ENCODE results near the gene CRYM.

The CRYM gene

GRCh38 chr16:21242756-21243155 lies 35.3 kb downstream of the CRYM start:
- DNase-seq = no peak

DNA sequence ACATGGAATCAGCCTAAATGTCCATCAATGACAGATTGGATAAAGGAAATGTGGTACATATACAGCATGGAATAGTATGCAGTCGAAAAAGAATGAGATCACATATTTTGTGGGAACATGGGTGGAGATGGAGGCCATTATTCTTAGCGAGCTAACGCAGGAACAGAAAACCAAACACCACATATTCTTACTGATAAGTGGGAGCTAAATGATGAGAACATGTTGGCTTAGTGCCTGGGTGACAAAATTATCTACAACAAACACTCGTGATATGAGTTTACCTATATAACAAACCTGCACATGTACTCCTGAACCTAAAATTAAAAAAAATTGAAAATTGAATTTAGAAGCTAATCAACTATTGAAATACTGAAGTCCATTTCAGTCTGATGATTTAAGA lies 38.4 kb downstream of the CRYM start:
- no peak for DNase-seq

- no peak for DNase-seq
Measured at GRCh38 chr16:21236831-21237230, 41.3 kb downstream of the CRYM start.

- DNase-seq = no peak
Measured at GRCh38 chr16:21235199-21235585, 42.9 kb downstream of the CRYM start.

DNA sequence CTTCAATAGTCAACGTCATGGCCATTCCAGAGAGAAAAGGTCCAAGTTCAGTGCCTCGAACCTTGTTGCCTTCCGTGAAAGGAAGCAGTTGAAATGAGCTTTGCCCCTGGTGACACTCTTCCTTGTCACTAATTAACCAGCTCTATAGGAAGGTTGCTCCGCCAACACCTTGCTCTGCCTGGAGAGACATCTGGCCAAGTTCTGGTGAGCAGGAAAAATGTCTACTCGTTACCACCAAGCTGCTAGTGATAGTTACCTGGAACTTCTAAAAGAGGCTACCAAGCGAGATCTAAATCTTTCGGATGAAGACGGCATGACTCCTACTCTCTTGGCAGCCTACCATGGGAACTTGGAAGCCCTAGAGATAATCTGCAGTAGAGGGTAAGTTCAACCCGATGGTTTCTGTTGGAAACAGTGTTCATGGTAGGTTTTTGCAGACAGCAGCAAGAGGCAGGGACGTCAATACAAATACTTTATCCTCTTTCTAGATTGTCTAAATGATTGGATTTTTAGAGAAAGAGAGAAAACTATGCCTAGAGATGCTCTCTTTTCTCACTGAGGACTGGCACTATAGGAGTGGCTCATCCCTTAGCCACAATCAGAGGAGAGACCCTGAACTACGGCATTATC lies 44.5 kb downstream of the CRYM start, which contains the start of gene ANKS4B:
Gene ANKS4B (plus strand): TSS at position 179 of the 630 bp plus-strand sequence. CDS start 39 bp downstream, at position 218.
- DNase-seq = no peak

- DNase-seq = no peak
Measured at GRCh38 chr16:21233045-21233520, 45.0 kb downstream of the CRYM start.

GRCh38 chr16:21228361-21228872 lies 49.7 kb downstream of the CRYM start:
- no peak for DNase-seq

DNA sequence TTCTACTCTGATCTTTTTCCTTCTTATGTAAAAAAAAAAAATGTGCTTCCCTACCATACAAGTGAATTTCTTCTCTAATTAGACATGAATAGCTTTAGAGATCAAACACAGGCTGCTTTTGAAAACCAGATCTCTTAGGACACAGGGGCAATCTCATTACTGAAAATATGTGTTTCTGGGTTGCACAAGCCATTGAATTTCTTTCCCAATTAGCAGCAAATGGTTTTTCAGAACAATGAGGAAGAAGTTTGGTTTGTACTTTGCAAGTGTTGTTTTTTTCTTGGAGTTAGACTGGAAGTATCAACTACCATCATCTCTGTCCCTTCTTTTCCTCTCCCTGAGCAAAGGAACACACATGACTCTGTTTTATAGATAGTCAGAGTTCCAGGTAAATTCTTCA lies 50.2 kb downstream of the CRYM start:
- no peak for DNase-seq

- DNase-seq = peak; percentile 65
Measured at GRCh38 chr16:21226749-21227148, 51.3 kb downstream of the CRYM start.

- no peak for DNase-seq
Measured at GRCh38 chr16:21224800-21225199, 53.3 kb downstream of the CRYM start.

DNA sequence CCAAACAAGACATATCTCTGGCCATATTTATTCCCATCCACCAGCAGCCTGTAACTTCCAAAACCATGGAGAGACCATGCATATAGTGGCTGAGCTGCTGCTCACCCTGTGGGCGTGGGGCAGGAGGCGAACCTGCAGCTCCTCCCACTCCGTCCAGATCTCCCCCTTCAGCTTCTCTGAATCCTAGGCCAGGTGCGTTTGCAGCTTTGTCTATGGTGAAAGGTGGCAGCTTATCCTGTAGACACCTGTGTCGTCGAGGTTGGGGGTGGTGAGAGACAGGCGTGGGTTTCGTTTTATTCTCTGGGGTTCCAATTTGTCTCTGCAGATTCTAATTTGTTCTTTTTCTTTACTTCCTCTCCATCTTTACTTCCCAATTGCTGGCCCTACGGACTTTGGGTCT lies 54.3 kb downstream of the CRYM start:
- DNase-seq = no peak

- no peak for DNase-seq
Measured at GRCh38 chr16:21222495-21223337, 55.4 kb downstream of the CRYM start.

GRCh38 chr16:21219551-21219950 lies 58.5 kb downstream of the CRYM start:
- DNase-seq = no peak

DNA sequence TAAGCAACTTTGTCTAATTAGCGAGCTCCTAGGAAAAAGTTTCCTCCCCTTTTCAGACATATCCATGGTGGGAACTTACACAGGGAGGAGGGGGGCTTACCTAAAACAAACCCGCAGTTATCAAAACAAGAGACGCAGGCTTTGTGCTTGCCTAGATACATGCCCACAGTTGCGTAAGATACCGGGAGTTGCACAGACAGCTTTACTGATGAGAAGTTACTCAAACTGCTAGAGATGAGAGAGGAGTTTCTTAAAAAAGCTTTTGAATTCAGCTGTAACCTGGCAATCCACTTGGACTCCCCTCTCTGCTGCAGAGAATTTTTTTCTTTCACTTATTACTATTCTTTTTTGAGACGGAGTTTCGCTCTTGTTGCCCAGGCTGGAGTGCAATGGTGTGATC lies 59.9 kb downstream of the CRYM start:
- no peak for DNase-seq

DNA sequence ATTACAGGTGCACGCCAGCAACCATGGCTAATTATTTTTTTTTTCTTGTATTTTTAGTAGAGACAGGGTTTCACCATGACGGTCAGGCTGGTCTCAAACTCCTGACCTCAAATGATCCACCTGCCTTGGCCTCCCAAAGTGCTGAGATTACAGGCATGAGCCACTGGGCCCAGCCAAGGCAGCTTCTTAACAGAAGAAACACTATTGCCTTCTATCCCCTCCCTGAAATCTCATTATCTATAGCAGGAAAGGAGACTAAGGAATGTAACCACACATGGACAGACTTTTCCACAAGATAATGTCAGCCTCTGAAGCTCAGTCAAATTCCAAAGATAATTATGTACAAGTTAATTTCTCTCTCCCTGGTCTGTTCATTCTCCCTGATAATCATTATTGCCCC lies 61.0 kb downstream of the CRYM start:
- DNase-seq = no peak

GRCh38 chr16:21214086-21214485 lies 64.0 kb downstream of the CRYM start:
- no peak for DNase-seq

DNA sequence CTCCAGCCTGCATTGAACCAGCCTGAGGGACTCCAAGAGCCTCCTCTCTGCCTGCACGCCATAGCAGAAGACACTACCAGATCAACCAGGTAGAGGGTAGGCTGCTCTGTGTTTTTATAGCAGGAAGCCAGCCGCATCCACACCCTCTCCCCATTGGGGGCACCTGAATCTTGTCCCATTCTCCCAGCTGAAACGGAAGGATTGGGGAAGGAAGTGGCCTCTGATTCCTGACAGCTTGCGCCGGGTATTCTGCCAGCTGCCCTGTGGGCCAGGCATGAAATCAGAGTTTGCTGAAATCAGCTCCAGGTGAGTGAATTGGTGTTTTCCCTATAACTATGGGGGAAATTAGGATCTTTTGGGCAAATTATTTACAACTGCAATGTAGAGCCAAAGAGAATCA lies 66.6 kb downstream of the CRYM start, which contains the start of gene ZP2:
Gene ZP2 (minus strand): TSS at position 89 of the 400 bp plus-strand sequence. CDS start 27 bp downstream, at position 62.
- no peak for DNase-seq

Data from NCI-H446 treated with DMSO at 0.1 percent for 48 hours (cell line).